ENCODE results near the gene ADM. TPM values are rescaled to one million over a fixed set of nuclear protein-coding genes. Genes with fewer than 3 reads are reported as not detected.

Gene ADM
- total RNA-seq, 2 donors from 2014 or later: 33.0 to 42.4 TPM

DNA sequence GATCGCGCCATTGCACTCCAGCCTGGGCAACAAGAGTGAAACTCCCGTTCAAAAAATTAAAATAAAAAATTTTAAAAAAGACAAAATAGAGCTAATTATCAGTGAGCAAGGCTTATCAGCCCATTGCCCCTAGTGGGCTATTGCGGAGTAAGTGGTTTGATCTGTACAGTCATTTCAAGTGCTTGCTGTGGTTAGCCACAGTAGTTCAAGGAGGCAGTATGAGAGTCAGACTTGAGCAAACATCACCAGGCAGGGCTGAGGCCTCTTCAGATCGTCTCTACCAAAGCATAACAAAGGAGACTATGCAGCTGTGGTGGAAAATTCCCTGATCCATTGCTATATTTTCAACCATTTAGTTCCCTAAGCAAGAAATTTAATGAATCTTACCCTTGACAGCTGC, 6.5 kb upstream of the ADM start:
- no peak for DNase-seq
- intact Hi-C loops (cut with DNase I): no loop called here
- Histone ChIP-seq H3K9me3 (no peaks in the 10 kb centered on the region), H3K27me3 (no peaks in the 10 kb centered on the region), H3K4me1 (no peaks in the 10 kb centered on the region), H3K27ac (no peak overlapping the region), H3K9ac (ENCODE audit: low read depth in 2 of 2, low read length in 2 of 2) (no peak overlapping the region), H3K36me3 (no peaks in the 10 kb centered on the region), H3K4me3 (no peak overlapping the region)
- no peak for TF ChIP-seq CTCF (IDR thresholded peaks at IDR 0.05)

DNA sequence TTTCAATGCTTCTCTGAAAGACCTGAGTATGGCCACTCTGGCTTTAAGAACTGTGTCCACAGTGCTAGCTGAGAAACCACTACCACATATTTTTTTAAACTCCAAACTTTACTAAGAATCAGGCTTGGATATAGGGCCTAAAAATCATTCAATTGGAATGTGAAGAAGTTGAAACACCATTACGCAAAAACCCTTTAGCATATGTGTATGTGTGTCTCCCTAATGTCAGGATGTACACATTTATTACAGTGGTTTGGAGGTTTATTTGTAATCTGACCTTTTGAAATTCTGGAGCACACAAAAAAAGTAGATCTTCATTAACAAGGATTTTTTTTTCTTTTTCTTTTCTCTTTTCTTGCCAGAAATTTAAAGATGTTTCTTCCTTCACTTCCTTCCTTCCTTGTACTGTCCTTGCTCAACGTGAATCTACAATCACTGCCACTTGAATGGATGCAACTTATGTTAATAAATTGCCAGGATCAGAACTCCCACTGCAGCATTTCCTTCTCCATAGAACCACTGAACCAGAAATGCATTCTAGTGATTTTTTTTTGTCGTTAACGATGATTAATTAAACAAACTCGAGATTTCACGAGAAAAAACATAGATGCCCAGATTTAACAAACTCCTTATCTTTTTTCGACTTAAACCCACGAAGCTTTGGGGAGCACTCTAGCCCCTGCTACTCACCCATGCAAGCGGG, 3.1 kb upstream of the ADM start:
- Histone ChIP-seq H3K9ac (ENCODE audit: low read depth in 2 of 2, low read length in 2 of 2) (peak overlapping the region in 1 of 2 donors; percentile 87), H3K9me3 (no peaks in the 10 kb centered on the region), H3K4me3 (peak overlapping the region; percentile 78), H3K27me3 (no peaks in the 10 kb centered on the region), H3K36me3 (no peaks in the 10 kb centered on the region), H3K27ac (peak overlapping the region; percentile 97), H3K4me1 (no peaks in the 10 kb centered on the region)
- no peak for TF ChIP-seq CTCF (IDR thresholded peaks at IDR 0.05)
- intact Hi-C loops (cut with DNase I): no loop called here
- DNase-seq: no peak

- Histone ChIP-seq H3K4me3 (peak overlapping the region; percentile 78), H3K36me3 (no peaks in the 10 kb centered on the region), H3K4me1 (no peaks in the 10 kb centered on the region), H3K27ac (peak overlapping the region; percentile 97), H3K27me3 (no peaks in the 10 kb centered on the region), H3K9ac (ENCODE audit: low read depth in 2 of 2, low read length in 2 of 2) (peak overlapping the region; percentile 87 to 90), H3K9me3 (no peaks in the 10 kb centered on the region)
- no peak for DNase-seq
- no peak for TF ChIP-seq CTCF (IDR thresholded peaks at IDR 0.05)
- intact Hi-C loops (cut with DNase I): no loop called here
These were observed 2.5 kb upstream of the ADM start for GRCh38 chr11:10302359-10302743.

DNA sequence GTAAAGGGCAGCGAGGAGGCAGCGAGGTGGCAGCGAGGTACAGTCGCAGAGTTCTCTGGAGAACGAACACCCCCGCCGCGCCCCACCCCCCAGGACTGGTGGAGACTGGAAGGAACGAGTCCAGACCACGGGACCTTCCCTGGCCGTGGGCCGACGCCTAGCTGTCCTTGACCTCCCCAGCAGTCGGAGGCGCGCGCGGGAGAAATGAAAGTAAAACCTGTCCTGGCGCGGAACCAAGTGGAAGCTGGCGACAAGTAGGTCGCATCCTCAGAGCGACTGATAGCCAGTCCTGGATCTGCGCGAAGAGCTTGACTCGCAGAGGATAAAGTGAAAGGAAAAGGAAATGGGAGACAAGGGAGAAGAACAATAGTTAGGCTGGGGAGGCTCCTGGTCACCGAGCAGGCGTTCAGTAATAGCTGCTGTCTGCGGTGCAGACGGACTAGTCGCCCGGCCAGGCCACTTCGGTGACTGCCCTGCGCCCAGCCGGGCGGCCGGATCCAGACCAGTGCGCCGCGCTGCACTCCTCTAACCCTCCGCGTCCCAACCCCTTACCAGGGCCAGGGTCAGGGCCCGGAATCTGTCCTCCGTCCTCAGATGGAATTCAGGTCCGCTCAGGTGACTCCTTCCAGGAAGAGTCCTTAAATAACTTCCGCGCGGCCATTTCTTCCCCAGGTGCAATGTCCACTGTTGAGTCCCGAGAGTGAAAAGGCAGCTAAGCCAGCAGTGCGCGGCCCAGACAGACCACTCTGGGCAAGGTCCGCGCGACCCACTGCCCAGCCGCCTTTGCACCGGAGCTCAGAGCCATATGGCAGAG, 1.9 kb upstream of the ADM start:
- DNase-seq: peak; percentile 98
- no peaks in the 10 kb centered on the region for H3K36me3 ChIP-seq
- no peaks in the 10 kb centered on the region for H3K27me3 ChIP-seq
- peak overlapping the region; percentile 97 for H3K27ac ChIP-seq
- H3K9ac ChIP-seq (ENCODE audit: low read depth in 2 of 2, low read length in 2 of 2): peak overlapping the region; percentile 87 to 90
- peak overlapping the region; percentile 78 for H3K4me3 ChIP-seq
- H3K9me3 ChIP-seq: no peaks in the 10 kb centered on the region
- intact Hi-C loops (cut with DNase I): no loop called here
- H3K4me1 ChIP-seq: no peaks in the 10 kb centered on the region
- no peak for TF ChIP-seq CTCF (IDR thresholded peaks at IDR 0.05)

GRCh38 chr11:10303558-10304363, 1.1 kb upstream of the ADM start:
- H3K36me3 ChIP-seq: no peaks in the 10 kb centered on the region
- intact Hi-C loops (cut with DNase I): no loop called here
- no peaks in the 10 kb centered on the region for H3K27me3 ChIP-seq
- H3K9ac ChIP-seq (ENCODE audit: low read depth in 2 of 2, low read length in 2 of 2): peak overlapping the region; percentile 87 to 90
- no peaks in the 10 kb centered on the region for H3K4me1 ChIP-seq
- no peaks in the 10 kb centered on the region for H3K9me3 ChIP-seq
- H3K27ac ChIP-seq: peak overlapping the region; percentile 97
- no peak for TF ChIP-seq CTCF (IDR thresholded peaks at IDR 0.05)
- H3K4me3 ChIP-seq: peak overlapping the region; percentile 78
- DNase-seq: peak; percentile 71

All from colonic mucosa (tissue), 4 donors.